ENCODE results near the gene PGM3.

GRCh38 chr6:83127976-83128375 lies 65.1 kb downstream of the PGM3 start:
- TF ChIP-seq, protein P1, sequence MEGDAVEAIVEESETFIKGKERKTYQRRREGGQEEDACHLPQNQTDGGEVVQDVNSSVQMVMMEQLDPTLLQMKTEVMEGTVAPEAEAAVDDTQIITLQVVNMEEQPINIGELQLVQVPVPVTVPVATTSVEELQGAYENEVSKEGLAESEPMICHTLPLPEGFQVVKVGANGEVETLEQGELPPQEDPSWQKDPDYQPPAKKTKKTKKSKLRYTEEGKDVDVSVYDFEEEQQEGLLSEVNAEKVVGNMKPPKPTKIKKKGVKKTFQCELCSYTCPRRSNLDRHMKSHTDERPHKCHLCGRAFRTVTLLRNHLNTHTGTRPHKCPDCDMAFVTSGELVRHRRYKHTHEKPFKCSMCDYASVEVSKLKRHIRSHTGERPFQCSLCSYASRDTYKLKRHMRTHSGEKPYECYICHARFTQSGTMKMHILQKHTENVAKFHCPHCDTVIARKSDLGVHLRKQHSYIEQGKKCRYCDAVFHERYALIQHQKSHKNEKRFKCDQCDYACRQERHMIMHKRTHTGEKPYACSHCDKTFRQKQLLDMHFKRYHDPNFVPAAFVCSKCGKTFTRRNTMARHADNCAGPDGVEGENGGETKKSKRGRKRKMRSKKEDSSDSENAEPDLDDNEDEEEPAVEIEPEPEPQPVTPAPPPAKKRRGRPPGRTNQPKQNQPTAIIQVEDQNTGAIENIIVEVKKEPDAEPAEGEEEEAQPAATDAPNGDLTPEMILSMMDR (IDR thresholded peaks at IDR 0.05): no peak
- no peak for TF ChIP-seq POLR2AphosphoS5 (IDR thresholded peaks at IDR 0.05)
